ENCODE measurements around the gene PIKFYVE. TPM values are rescaled to one million over a fixed set of nuclear protein-coding genes. Genes with fewer than 3 reads are reported as not detected.

PIKFYVE gene
- total RNA-seq, 1 experiment from 2014 or later, result 27.2 TPM

DNA sequence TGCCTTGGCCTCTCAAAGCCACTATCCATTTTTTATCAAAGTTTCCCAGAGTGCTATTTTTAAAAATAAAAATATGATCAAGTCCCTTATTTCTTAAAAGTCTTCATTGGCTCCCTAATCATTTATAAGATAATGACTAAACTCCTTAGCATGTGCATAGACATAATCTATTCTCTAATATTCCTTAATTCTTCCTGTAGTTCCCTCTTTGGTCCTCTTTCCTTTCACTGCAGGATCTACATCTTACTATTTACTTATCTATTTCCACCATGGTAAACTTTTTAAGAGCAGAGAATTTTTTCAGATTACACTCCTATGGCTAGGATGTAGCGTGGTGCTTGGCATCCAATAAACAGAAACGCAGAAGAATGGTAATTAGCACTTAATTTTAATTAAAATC is 30.2 kb upstream of the PIKFYVE start:
- Histone ChIP-seq H2BK12ac (ENCODE audit: insufficient read length, low read depth, low read length) (no peak overlapping the region), H3K18ac (ENCODE audit: insufficient read length, low read depth, low read length) (no peak overlapping the region), H3K4ac (ENCODE audit: low read depth, low read length) (no peak overlapping the region), H3K79me2 (ENCODE audit: insufficient read depth, low read length) (no peaks in the 10 kb centered on the region), H3K9ac (ENCODE audit: extremely low read depth, insufficient read length, low read length) (no peak overlapping the region), H3K4me2 (ENCODE audit: insufficient read depth, insufficient read length, low read length) (no peak overlapping the region), H4K91ac (ENCODE audit: insufficient read length, low read depth, low read length) (no peak overlapping the region), H3K79me1 (ENCODE audit: insufficient read depth, low read depth, low read length, poor library complexity, severe bottlenecking) (no peaks in the 10 kb centered on the region), H2AFZ (ENCODE audit: low read length) (no peak overlapping the region), H2BK20ac (ENCODE audit: low read depth, low read length, poor library complexity, severe bottlenecking) (no peak overlapping the region), H4K20me1 (ENCODE audit: control insufficient read depth, insufficient read depth, insufficient read length) (no peaks in the 10 kb centered on the region), H2BK15ac (ENCODE audit: low read depth, low read length) (no peak overlapping the region), H4K8ac (replicated peaks; ENCODE audit: insufficient read length, low read depth, low read length) (no peak overlapping the region), H3K27me3 (ENCODE audit: insufficient read depth, low read length) (no peaks in the 10 kb centered on the region), H3K23ac (ENCODE audit: insufficient read length, low read depth, low read length) (no peak overlapping the region), H2AK5ac (ENCODE audit: insufficient read length, low read length) (no peak overlapping the region), H3K23me2 (ENCODE audit: insufficient read length, low read depth, low read length, poor library complexity, severe bottlenecking) (no peaks in the 10 kb centered on the region), H3K9me3 (ENCODE audit: control insufficient read depth, low read depth, low read length) (no peaks in the 10 kb centered on the region), H4K5ac (ENCODE audit: insufficient read length, low read depth, low read length) (no peak overlapping the region), H3K56ac (ENCODE audit: insufficient read length, low read depth, low read length) (no peak overlapping the region), H3K14ac (ENCODE audit: insufficient read depth, low read length) (no peak overlapping the region), H3K4me1 (ENCODE audit: insufficient read depth, low read length) (no peaks in the 10 kb centered on the region), H2BK5ac (ENCODE audit: insufficient read length, low read length) (no peak overlapping the region), H2BK120ac (ENCODE audit: low read depth, low read length, poor library complexity, severe bottlenecking) (no peak overlapping the region), H3K27ac (ENCODE audit: insufficient read length, low read depth, low read length) (no peak overlapping the region), H3T11ph (ENCODE audit: low read length) (no peak overlapping the region)
- TF ChIP-seq, protein P1, sequence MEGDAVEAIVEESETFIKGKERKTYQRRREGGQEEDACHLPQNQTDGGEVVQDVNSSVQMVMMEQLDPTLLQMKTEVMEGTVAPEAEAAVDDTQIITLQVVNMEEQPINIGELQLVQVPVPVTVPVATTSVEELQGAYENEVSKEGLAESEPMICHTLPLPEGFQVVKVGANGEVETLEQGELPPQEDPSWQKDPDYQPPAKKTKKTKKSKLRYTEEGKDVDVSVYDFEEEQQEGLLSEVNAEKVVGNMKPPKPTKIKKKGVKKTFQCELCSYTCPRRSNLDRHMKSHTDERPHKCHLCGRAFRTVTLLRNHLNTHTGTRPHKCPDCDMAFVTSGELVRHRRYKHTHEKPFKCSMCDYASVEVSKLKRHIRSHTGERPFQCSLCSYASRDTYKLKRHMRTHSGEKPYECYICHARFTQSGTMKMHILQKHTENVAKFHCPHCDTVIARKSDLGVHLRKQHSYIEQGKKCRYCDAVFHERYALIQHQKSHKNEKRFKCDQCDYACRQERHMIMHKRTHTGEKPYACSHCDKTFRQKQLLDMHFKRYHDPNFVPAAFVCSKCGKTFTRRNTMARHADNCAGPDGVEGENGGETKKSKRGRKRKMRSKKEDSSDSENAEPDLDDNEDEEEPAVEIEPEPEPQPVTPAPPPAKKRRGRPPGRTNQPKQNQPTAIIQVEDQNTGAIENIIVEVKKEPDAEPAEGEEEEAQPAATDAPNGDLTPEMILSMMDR (conservative IDR thresholded peaks at IDR 0.05), result no peak
- H3K4me3 Mint-ChIP-seq, result no peak overlapping the region
- H3K36me3 Mint-ChIP-seq (ENCODE audit: insufficient read depth in 1 of 3, low read depth in 3 of 3), result peaks cover 45 to 55% (median 55%) of the 10 kb centered on the region in 3 experiments
- no peak for DNase-seq
- no peak overlapping the region for H3K27ac Mint-ChIP-seq
- no peaks in the 10 kb centered on the region for H3K27me3 Mint-ChIP-seq (ENCODE audit: low read depth)
- H3K9me3 Mint-ChIP-seq, result peaks cover 4 to 16% of the 10 kb centered on the region in 2 experiments; a peak in 4 of 5 replicates
- no CpG with 5 or more reads among the region's 2 CpGs for WGBS (ENCODE audit: extremely low coverage, insufficient read length, low lambda C conversion rate)
- no peaks in the 10 kb centered on the region for H3K4me1 Mint-ChIP-seq
